Gastroesophageal sphincter (tissue), 4 donors: ENCODE measurements around the gene SEMA3C. TPM values are rescaled to one million over a fixed set of nuclear protein-coding genes. Genes with fewer than 3 reads are reported as not detected.

Experiments used
- ATAC-seq: fragments of 150-250 bp; one replicate; pipeline ENCODE4 v1.9.1; 2016; ENCODE audit warnings: mild to moderate bottlenecking, moderate library complexity
- H3K27ac ChIP-seq, 4 donors: fragments of 200-600 bp; sonication (generic) in 3 of 4; 1 replicate in 3 of 4; 2 replicates in 1 of 4; pipeline ENCODE4 v1.5.1; 2016 to 2019
- H3K27me3 ChIP-seq: fragments of 200-600 bp; sonication (generic); one replicate; pipeline ENCODE4 v1.5.1; 2019
- H3K36me3 ChIP-seq, 2 donors: fragments of 200-600 bp; sonication (generic); one replicate each; pipeline ENCODE4 v1.5.1; 2019; ENCODE audit warnings: control low read depth in 1 of 2
- H3K4me1 ChIP-seq, 3 donors: fragments of 200-600 bp; sonication (generic); 1 replicate in 2 of 3; 2 replicates in 1 of 3; pipeline ENCODE4 v1.5.1; 2016 to 2019; ENCODE audit warnings: control low read depth in 2 of 3
- H3K4me3 ChIP-seq, 2 donors: fragments of 200-600 bp; sonication (generic); one replicate each; pipeline ENCODE4 v1.5.1; 2019; ENCODE audit warnings: mild to moderate bottlenecking in 1 of 2, moderate library complexity in 1 of 2
- H3K9me3 ChIP-seq, 3 donors: fragments of 200-600 bp; sonication (generic); one replicate each; pipeline ENCODE4 v1.5.1; 2017 to 2019; ENCODE audit warnings: control low read depth in 2 of 3
- EP300 ChIP-seq: sonication (generic); formaldehyde crosslinking; IDR thresholded peaks from one replicate; pipeline ENCODE4 v1.6.1; 2017; ENCODE audit warnings: antibody characterized with exemption, mild to moderate bottlenecking
- POLR2A ChIP-seq, 2 donors: fragments of 450-650 bp; IDR thresholded peaks; one replicate each; pipeline ENCODE4 v1.6.1; 2017; ENCODE audit warnings: antibody characterized with exemption in 2 of 2, mild to moderate bottlenecking in 2 of 2, moderate library complexity in 1 of 2
- POLR2AphosphoS5 ChIP-seq: sonication (generic); formaldehyde crosslinking; IDR thresholded peaks from one replicate; pipeline ENCODE4 v1.6.1; 2017; ENCODE audit warnings: antibody characterized with exemption
- WGBS, 2 donors: methylation state at CpG; one replicate each; pipeline ENCODE4 v1.1.5; 2018; ENCODE audit warnings: low coverage in 1 of 2; 5-methylcytosine and 5-hydroxymethylcytosine counted together
- total RNA-seq, 4 donors: library from RNA; depleted of rRNA; stranded (reverse); fragments of >200 nt; gene quantifications; one replicate each; pipeline ENCODE4 v1.1.0, GENCODE V29; 2016
- TF ChIP-seq, protein P1 (sequence below), 4 experiments: fragments of 200-600 bp in 2 of 4; fragments of 450-650 bp in 2 of 4; sonication (generic) in 1 of 4; IDR thresholded peaks; one replicate each; pipeline ENCODE4 v1.5.1; 2017 to 2019; ENCODE audit warnings: antibody characterized with exemption in 4 of 4, mild to moderate bottlenecking in 2 of 4, moderate library complexity in 2 of 4

Gene SEMA3C
- total RNA-seq, 4 donors from 2014 or later, result 115 to 189 (median 160) TPM

DNA sequence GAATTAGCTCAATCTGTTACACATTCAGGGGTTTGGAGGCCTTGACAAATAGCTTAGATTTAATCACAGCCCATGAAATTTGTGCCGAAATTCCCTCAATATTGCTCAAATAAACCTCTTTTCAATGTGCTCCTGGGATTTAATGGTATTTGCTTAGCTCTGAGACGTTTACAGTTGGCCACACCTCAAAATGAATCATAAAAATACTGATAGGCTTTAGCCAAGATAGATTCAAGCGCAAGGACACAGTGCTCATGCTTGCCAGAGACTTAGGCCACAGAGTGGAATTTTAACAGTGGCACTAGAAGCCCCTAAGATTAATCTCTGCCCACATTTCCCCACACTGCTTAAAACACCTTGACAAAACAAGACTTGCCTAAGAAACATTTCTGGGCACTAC is 2.3 kb upstream of the SEMA3C start:
- Histone ChIP-seq H3K27ac (no peak overlapping the region), H3K4me3 (no peak overlapping the region), H3K9me3 (no peaks in the 10 kb centered on the region), H3K4me1 (peaks cover 0 to 33% (median 1%) of the 10 kb centered on the region in 3 donors), H3K36me3 (no peaks in the 10 kb centered on the region), H3K27me3 (no peaks in the 10 kb centered on the region)
- ATAC-seq, result no peak
- 67 to 86% methylated on average over 1 to 3 of the region's 3 CpGs for WGBS, 2 donors
- no peak for TF ChIP-seq POLR2A (IDR thresholded peaks at IDR 0.05)
- TF ChIP-seq, protein P1, sequence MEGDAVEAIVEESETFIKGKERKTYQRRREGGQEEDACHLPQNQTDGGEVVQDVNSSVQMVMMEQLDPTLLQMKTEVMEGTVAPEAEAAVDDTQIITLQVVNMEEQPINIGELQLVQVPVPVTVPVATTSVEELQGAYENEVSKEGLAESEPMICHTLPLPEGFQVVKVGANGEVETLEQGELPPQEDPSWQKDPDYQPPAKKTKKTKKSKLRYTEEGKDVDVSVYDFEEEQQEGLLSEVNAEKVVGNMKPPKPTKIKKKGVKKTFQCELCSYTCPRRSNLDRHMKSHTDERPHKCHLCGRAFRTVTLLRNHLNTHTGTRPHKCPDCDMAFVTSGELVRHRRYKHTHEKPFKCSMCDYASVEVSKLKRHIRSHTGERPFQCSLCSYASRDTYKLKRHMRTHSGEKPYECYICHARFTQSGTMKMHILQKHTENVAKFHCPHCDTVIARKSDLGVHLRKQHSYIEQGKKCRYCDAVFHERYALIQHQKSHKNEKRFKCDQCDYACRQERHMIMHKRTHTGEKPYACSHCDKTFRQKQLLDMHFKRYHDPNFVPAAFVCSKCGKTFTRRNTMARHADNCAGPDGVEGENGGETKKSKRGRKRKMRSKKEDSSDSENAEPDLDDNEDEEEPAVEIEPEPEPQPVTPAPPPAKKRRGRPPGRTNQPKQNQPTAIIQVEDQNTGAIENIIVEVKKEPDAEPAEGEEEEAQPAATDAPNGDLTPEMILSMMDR (IDR thresholded peaks at IDR 0.05), result no peak
- no peak for TF ChIP-seq EP300
- TF ChIP-seq POLR2AphosphoS5, result no peak

DNA sequence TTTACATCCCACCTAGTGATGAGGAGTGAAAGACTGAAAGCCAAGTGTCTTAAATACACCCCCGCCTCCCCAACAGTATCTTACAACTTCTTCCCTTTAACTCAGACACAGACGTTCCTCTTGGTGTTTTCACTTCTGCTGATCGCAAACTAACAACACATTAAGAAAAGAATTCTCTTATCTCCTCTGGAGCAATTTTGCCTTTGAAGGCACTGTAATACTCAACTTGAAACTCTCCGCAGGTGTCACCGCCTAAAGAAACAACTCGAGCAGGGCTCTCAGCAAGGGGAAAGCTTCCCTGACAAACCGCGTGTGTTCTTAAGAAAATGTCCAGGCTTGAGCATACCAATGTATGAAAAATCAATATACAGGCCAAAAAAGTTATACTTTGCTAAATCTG is 452 bp downstream of the SEMA3C start:
- Histone ChIP-seq H3K9me3 (no peaks in the 10 kb centered on the region), H3K4me3 (peak overlapping the region; percentile 57 to 99), H3K36me3 (peaks cover 0 to 9% of the 10 kb centered on the region in 2 donors), H3K27me3 (no peaks in the 10 kb centered on the region), H3K4me1 (peaks cover 0 to 57% (median 3%) of the 10 kb centered on the region in 3 donors), H3K27ac (peak overlapping the region; percentile 77 to 89 (median 88))
- TF ChIP-seq POLR2AphosphoS5, result no peak
- TF ChIP-seq POLR2A (IDR thresholded peaks at IDR 0.05), result no peak
- TF ChIP-seq, protein P1 (IDR thresholded peaks at IDR 0.05), result no peak
- no peak for TF ChIP-seq EP300
- ATAC-seq, result no peak
- 3 to 5% methylated on average over 8 of the region's 8 CpGs for WGBS, 2 donors

DNA sequence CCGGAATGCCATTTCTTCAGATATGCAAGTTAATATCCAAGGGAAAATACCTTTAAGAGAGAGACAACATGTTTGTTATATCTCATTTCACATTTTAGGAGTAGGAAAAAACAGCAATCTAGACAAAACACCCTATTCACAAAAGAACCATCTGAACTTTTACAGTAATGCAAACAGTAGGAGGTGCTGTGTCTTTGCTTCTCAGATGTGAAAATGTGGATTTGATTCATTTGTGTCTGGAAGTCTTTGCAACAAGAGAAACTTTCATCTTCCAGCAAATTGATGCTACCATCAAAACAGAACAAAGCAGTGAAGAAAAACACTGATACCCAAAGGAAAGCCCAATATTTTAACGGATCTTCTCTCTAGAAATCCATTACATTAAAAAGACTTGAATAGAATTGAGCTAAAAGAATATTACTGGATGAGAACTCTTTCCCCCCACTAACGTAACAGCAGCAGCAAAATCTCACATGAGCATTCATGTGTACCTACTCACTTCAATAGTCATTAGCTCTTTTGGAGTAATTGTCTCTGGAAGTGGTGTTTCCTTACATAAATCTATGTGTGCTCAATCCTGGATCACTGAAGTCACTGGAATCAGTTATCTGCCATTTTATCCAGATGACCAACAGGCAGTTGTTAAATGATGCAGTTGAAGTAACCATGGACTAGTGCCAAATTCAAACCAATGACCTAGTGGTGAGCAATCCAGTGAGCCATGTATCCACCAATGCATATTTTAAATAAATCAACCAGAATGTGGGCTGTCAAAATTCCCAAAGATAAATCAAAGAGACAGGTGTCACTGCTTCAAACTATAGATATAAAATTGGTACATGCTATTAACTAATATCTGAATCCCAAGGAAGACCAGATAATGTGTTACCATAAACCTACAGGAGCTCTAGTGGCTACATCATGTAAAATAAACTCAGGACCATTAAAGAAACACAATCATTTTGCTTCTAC is 1.8 kb downstream of the SEMA3C start:
- Histone ChIP-seq H3K27me3 (no peaks in the 10 kb centered on the region), H3K9me3 (no peaks in the 10 kb centered on the region), H3K36me3 (peaks cover 0 to 9% of the 10 kb centered on the region in 2 donors), H3K4me1 (peaks cover 0 to 71% (median 3%) of the 10 kb centered on the region in 3 donors), H3K4me3 (peak overlapping the region; percentile 57 to 99), H3K27ac (peak overlapping the region in 2 of 4 donors; percentile 77 to 87)
- WGBS, 2 donors, result 42 to 53% methylated on average over 2 to 3 of the region's 3 CpGs
- TF ChIP-seq EP300, result no peak
- TF ChIP-seq, protein P1 (IDR thresholded peaks at IDR 0.05), result peak in 3 of 4 experiments; percentile 18 to 46 (median 26)
- no peak for ATAC-seq

DNA sequence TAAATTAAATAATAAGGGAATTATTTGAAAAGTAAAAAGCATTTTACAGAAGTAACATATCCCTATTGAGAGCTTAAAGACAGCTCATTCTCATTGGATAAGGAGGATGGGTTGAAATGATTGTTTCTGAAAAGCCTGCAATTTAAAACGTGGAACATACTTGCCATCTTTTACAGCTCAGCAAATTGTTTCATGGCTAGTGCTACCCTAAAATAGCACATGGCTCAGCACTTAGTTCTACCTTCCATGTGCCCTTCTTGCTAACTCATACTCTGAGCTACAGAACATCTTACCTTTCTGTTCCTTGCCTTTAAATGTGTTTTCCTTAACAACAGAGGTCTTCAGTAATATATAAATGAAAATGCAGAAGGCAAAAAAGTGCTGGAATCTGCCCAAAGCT is 8.6 kb downstream of the SEMA3C start:
- Histone ChIP-seq H3K9me3 (no peaks in the 10 kb centered on the region), H3K4me3 (no peak overlapping the region), H3K4me1 (peaks cover 5 to 56% (median 6%) of the 10 kb centered on the region in 3 donors), H3K36me3 (peaks cover 0 to 3% of the 10 kb centered on the region in 2 donors), H3K27ac (no peak overlapping the region), H3K27me3 (no peaks in the 10 kb centered on the region)
- TF ChIP-seq, protein P1 (IDR thresholded peaks at IDR 0.05), result no peak
- TF ChIP-seq POLR2AphosphoS5 (no peak), EP300 (no peak)
- ATAC-seq, result no peak
- WGBS, 2 donors, result 33% methylated on average over 1 of the region's 1 CpG

DNA sequence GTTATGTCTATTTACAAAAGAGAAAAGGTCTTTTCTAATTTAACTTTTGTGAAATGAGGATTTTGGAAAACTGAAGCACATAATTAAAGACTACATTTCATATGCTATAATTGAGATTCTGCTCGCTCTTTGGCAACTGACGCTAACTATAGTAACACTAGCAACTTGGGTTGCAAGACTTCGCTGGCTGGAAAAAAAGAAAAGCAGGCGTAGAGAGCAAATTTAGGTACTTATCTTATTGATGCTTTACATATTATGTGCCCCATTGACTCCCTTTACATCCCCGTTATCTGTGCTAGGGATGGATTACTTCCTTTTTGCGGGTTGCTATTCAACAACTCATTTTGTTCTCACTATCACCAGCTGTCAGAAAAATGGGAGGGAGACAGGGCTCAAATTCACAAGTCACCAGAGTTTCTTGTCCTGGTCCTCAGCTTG is 10.5 kb downstream of the SEMA3C start:
- TF ChIP-seq POLR2AphosphoS5 (no peak), POLR2A (IDR thresholded peaks at IDR 0.05) (no peak), EP300 (no peak)
- TF ChIP-seq, protein P1 (IDR thresholded peaks at IDR 0.05), result no peak
- ATAC-seq, result no peak
- H3K4me1 ChIP-seq, result peaks cover 5 to 46% (median 6%) of the 10 kb centered on the region in 3 donors
- H3K36me3 ChIP-seq, result no peaks in the 10 kb centered on the region
- WGBS, 2 donors, result 73 to 75% methylated on average over 6 of the region's 6 CpGs
- H3K4me3 ChIP-seq, result no peak overlapping the region
- no peaks in the 10 kb centered on the region for H3K27me3 ChIP-seq
- H3K9me3 ChIP-seq, result no peaks in the 10 kb centered on the region
- H3K27ac ChIP-seq, result no peak overlapping the region
